Progenitor cell of endocrine pancreas (in vitro differentiated cells): ENCODE data around the gene SMIM23. TPM values are rescaled to one million over a fixed set of nuclear protein-coding genes. Genes with fewer than 3 reads are reported as not detected.

Experiments used
- DNase-seq: peaks from one replicate; pipeline ENCODE4 v3.0.0; 2021; ENCODE audit warnings: low spot score; ENCODE audit not compliant: unreplicated experiment
- H3K27ac Mint-ChIP-seq: 2 replicates; pipeline ENCODE4 v1.8.0; 2021; ENCODE audit warnings: mild to moderate bottlenecking, moderate library complexity, mixed read lengths
- H3K27me3 Mint-ChIP-seq: 2 replicates; pipeline ENCODE4 v1.8.0; 2021; ENCODE audit warnings: mixed read lengths
- H3K36me3 Mint-ChIP-seq: 2 replicates; pipeline ENCODE4 v1.8.0; 2022; ENCODE audit warnings: mixed read lengths; ENCODE audit not compliant: insufficient read depth
- H3K4me1 Mint-ChIP-seq: 2 replicates; pipeline ENCODE4 v1.8.0; 2021; ENCODE audit warnings: low read depth, mixed read lengths
- H3K4me3 Mint-ChIP-seq: 2 replicates; pipeline ENCODE4 v1.8.0; 2021; ENCODE audit warnings: low read depth, mild to moderate bottlenecking, moderate library complexity, mixed read lengths
- H3K9me3 Mint-ChIP-seq: 2 replicates; pipeline ENCODE4 v1.8.0; 2021; ENCODE audit warnings: low read depth, mixed read lengths
- total RNA-seq: library from RNA; stranded (reverse); gene quantifications from 2 replicates; pipeline ENCODE4 v1.2.1, GENCODE V29; 2021
- TF ChIP-seq, protein P1 (sequence below): fragments of 200-600 bp; sonication (generic); IDR thresholded peaks from one replicate; pipeline ENCODE4 v1.5.0; 2021; ENCODE audit warnings: antibody characterized with exemption, mild to moderate bottlenecking; ENCODE audit not compliant: unreplicated experiment

The SMIM23 gene
- total RNA-seq, 1 donor from 2014 or later = not detected

- DNase-seq = no peak
- TF ChIP-seq, protein P1, sequence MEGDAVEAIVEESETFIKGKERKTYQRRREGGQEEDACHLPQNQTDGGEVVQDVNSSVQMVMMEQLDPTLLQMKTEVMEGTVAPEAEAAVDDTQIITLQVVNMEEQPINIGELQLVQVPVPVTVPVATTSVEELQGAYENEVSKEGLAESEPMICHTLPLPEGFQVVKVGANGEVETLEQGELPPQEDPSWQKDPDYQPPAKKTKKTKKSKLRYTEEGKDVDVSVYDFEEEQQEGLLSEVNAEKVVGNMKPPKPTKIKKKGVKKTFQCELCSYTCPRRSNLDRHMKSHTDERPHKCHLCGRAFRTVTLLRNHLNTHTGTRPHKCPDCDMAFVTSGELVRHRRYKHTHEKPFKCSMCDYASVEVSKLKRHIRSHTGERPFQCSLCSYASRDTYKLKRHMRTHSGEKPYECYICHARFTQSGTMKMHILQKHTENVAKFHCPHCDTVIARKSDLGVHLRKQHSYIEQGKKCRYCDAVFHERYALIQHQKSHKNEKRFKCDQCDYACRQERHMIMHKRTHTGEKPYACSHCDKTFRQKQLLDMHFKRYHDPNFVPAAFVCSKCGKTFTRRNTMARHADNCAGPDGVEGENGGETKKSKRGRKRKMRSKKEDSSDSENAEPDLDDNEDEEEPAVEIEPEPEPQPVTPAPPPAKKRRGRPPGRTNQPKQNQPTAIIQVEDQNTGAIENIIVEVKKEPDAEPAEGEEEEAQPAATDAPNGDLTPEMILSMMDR = no peak
- H3K9me3 Mint-ChIP-seq = no peaks in the 10 kb centered on the region
- H3K36me3 Mint-ChIP-seq = no peaks in the 10 kb centered on the region
- H3K27me3 Mint-ChIP-seq = peaks cover 10% of the 10 kb centered on the region
- H3K27ac Mint-ChIP-seq = peak overlapping the region; percentile 9
- no peak overlapping the region for H3K4me3 Mint-ChIP-seq
- H3K4me1 Mint-ChIP-seq = no peaks in the 10 kb centered on the region
These were observed 9.8 kb downstream of the SMIM23 start for GRCh38 chr5:171795381-171795780.

DNA sequence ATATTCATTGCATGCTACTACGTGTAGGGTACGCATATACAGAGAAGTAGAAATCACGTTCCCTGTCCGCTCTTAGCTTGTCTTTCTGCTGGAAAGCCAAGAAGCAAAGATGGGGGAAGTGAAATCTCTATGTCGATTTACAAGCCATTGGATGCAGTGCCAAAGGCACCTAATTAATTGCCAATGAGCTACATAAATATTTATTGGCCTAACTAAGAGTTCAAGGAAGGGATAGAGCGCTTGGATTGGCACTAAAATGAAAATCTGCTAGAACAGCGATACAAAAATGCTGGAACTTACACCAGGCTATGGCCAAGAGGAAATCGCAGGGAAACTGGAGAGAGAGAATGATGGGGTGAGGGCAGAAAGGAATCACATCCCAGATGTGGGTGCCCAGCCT is 10.8 kb downstream of the SMIM23 start:
- TF ChIP-seq, protein P1 = no peak

GRCh38 chr5:171797543-171797942 is 11.9 kb downstream of the SMIM23 start:
- H3K36me3 Mint-ChIP-seq = no peaks in the 10 kb centered on the region
- H3K4me3 Mint-ChIP-seq = no peak overlapping the region
- no peak for DNase-seq
- no peaks in the 10 kb centered on the region for H3K27me3 Mint-ChIP-seq
- TF ChIP-seq, protein P1 = no peak
- no peaks in the 10 kb centered on the region for H3K9me3 Mint-ChIP-seq
- no peak overlapping the region for H3K27ac Mint-ChIP-seq
- H3K4me1 Mint-ChIP-seq = no peaks in the 10 kb centered on the region

More for the DNA sequence above, 10.8 kb downstream of the SMIM23 start:
- Mint-ChIP-seq H3K27ac (no peak overlapping the region), H3K36me3 (no peaks in the 10 kb centered on the region), H3K4me3 (no peak overlapping the region), H3K27me3 (peaks cover 2% of the 10 kb centered on the region), H3K9me3 (no peaks in the 10 kb centered on the region), H3K4me1 (no peaks in the 10 kb centered on the region)
- DNase-seq = no peak

DNA sequence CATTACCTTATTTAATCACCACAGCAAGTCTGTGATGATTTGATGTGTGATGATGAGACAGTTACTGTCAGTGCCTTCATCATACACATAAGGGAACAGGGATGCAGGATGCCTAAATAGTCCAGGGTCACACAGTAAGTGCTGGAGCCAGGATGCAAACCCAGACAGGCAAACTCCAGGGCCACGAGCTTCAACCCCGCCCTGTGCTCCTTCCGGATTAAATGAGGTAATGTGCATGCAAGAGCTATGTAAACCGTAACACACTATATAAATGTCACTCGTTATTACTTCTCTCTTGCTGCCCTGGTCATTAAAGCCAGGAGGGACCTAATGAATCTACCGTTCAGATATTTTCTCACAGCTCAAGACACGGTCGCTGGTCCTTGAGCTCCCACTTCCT is 12.8 kb downstream of the SMIM23 start:
- TF ChIP-seq, protein P1 = no peak
- no peaks in the 10 kb centered on the region for H3K27me3 Mint-ChIP-seq
- no peaks in the 10 kb centered on the region for H3K9me3 Mint-ChIP-seq
- H3K4me3 Mint-ChIP-seq = no peak overlapping the region
- no peaks in the 10 kb centered on the region for H3K4me1 Mint-ChIP-seq
- no peak for DNase-seq
- no peaks in the 10 kb centered on the region for H3K36me3 Mint-ChIP-seq
- H3K27ac Mint-ChIP-seq = no peak overlapping the region

DNA sequence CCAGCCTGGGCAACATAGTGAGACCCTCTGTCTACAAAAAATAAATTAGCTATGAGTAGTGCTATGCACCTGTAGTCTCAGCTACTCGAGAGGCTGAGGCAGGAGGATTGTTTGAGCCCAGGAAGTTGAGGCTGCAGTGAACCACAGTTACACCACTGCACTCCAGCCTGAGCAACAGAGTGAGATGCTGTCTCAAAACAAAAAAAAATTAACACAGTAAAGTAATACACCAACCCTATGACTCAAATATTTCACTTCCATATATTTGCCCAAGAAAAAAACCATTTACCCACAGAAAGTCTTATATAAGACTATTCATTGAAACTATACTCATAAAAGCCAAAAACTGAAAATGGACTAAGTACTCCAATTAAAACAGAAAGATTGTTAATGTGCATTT is 16.2 kb downstream of the SMIM23 start:
- Mint-ChIP-seq H3K27me3 (peaks cover 5% of the 10 kb centered on the region), H3K36me3 (no peaks in the 10 kb centered on the region), H3K4me3 (no peak overlapping the region), H3K9me3 (no peaks in the 10 kb centered on the region), H3K27ac (no peak overlapping the region), H3K4me1 (peaks cover 2% of the 10 kb centered on the region)
- TF ChIP-seq, protein P1 = no peak
- DNase-seq = no peak
